ENCODE data around the gene AMBRA1.

The AMBRA1 gene

GRCh38 chr11:46390331-46391171 lies 203.3 kb downstream of the AMBRA1 start:
- DNase-seq: no peak

- peak in 3 of 6 experiments; percentile 6 to 12 (median 10) for DNase-seq
Observed at GRCh38 chr11:46389450-46390330, 204.1 kb downstream of the AMBRA1 start.

GRCh38 chr11:46388619-46389449 lies 205.0 kb downstream of the AMBRA1 start:
- no peak for DNase-seq

GRCh38 chr11:46387919-46388618 lies 205.8 kb downstream of the AMBRA1 start:
- DNase-seq: peak in 1 of 6 experiments; percentile 12

- DNase-seq: no peak
Observed at GRCh38 chr11:46387456-46387855, 206.4 kb downstream of the AMBRA1 start.

GRCh38 chr11:46386674-46387073 lies 207.1 kb downstream of the AMBRA1 start:
- DNase-seq: no peak

- DNase-seq: no peak
Observed at GRCh38 chr11:46386005-46386578, 207.7 kb downstream of the AMBRA1 start.

- DNase-seq: no peak
Observed at GRCh38 chr11:46385169-46386004, 208.4 kb downstream of the AMBRA1 start.

- no peak for DNase-seq
Observed at GRCh38 chr11:46383974-46384701, 209.7 kb downstream of the AMBRA1 start.

- DNase-seq: no peak
Observed at GRCh38 chr11:46383404-46383758, 210.4 kb downstream of the AMBRA1 start.

GRCh38 chr11:46382646-46383403 lies 211.0 kb downstream of the AMBRA1 start:
- no peak for DNase-seq

- peak in 2 of 6 experiments; percentile 26 to 41 for DNase-seq
Observed at GRCh38 chr11:46381819-46382645, 211.8 kb downstream of the AMBRA1 start.

GRCh38 chr11:46381048-46381818 lies 212.6 kb downstream of the AMBRA1 start, which contains the start of gene MDK:
Gene MDK, plus strand, starts transcription at chr11:46381669. Its CDS starts 389 bp downstream, at chr11:46382058.
- peak in 2 of 6 experiments; percentile 39 to 40 for DNase-seq

- peak in 5 of 6 experiments; percentile 26 to 64 (median 51) for DNase-seq
Observed at GRCh38 chr11:46380340-46381047, 213.3 kb downstream of the AMBRA1 start.

GRCh38 chr11:46379482-46380293 lies 214.1 kb downstream of the AMBRA1 start:
- peak in 4 of 6 experiments; percentile 18 to 45 (median 26) for DNase-seq

Data from stimulated activated naive CD4-positive, alpha-beta T cell (primary cell).